GM18511 (cell line): ENCODE results near the gene PTPRQ.
A peak's percentile ranks its signal among the peaks of the same experiment; 100 is the strongest.

Experiments
- ATAC-seq: cut with Tn5 transposase; IDR thresholded peaks from one replicate; pipeline ENCODE4 v1.9.1; 2021; ENCODE audit warnings: mild to moderate bottlenecking, moderate library complexity; ENCODE audit not compliant: unreplicated experiment

PTPRQ gene

GRCh38 chr12:80698847-80699542 is 255.0 kb downstream of the PTPRQ start:
- ATAC-seq = no peak

- no peak for ATAC-seq
These were observed 256.3 kb downstream of the PTPRQ start for GRCh38 chr12:80700327-80700726.

GRCh38 chr12:80701388-80701787 is 257.4 kb downstream of the PTPRQ start:
- ATAC-seq = no peak

GRCh38 chr12:80702889-80703805 is 259.1 kb downstream of the PTPRQ start:
- ATAC-seq = peak; percentile 81

GRCh38 chr12:80704420-80704819 is 260.4 kb downstream of the PTPRQ start:
- no peak for ATAC-seq

- ATAC-seq = no peak
These were observed 263.2 kb downstream of the PTPRQ start, which contains the start of gene MYF6 for GRCh38 chr12:80707126-80707829. TSS of gene MYF6 (plus strand) at chr12:80707634. CDS start at chr12:80707720, 86 bp downstream.

- ATAC-seq = no peak
These were observed 263.8 kb downstream of the PTPRQ start for GRCh38 chr12:80707830-80708258.

GRCh38 chr12:80708259-80708974 is 264.4 kb downstream of the PTPRQ start:
- no peak for ATAC-seq

- no peak for ATAC-seq
These were observed 264.9 kb downstream of the PTPRQ start for GRCh38 chr12:80708975-80709328.

- peak; percentile 65 for ATAC-seq
These were observed 266.0 kb downstream of the PTPRQ start for GRCh38 chr12:80709811-80710726.

- ATAC-seq = peak; percentile 28
These were observed 266.9 kb downstream of the PTPRQ start for GRCh38 chr12:80710727-80711449.

- ATAC-seq = no peak
These were observed 267.8 kb downstream of the PTPRQ start for GRCh38 chr12:80711866-80712265.

- ATAC-seq = no peak
These were observed 268.8 kb downstream of the PTPRQ start for GRCh38 chr12:80712866-80713265.

GRCh38 chr12:80713419-80713818 is 269.4 kb downstream of the PTPRQ start:
- no peak for ATAC-seq

- no peak for ATAC-seq
These were observed 270.0 kb downstream of the PTPRQ start for GRCh38 chr12:80714055-80714454.

GRCh38 chr12:80714846-80715245 is 270.8 kb downstream of the PTPRQ start:
- no peak for ATAC-seq

GRCh38 chr12:80715713-80716249 is 271.7 kb downstream of the PTPRQ start:
- no peak for ATAC-seq

GRCh38 chr12:80716696-80717469 is 272.8 kb downstream of the PTPRQ start, which contains the start of gene MYF5:
TSS of gene MYF5 (plus strand) at chr12:80716912. CDS start at chr12:80717064, 152 bp downstream.
- ATAC-seq = no peak
